ENCODE data around the gene MATCAP1.

The MATCAP1 gene

GRCh38 chr16:67191411-67191994 lies 7.7 kb upstream of the MATCAP1 start:
- DNase-seq (ENCODE audit: low read depth in 2 of 2, low spot score in 1 of 2): no peak

GRCh38 chr16:67190448-67191399 lies 7.0 kb upstream of the MATCAP1 start:
- DNase-seq (ENCODE audit: low read depth in 2 of 2, low spot score in 1 of 2): no peak

- no peak for DNase-seq (ENCODE audit: low read depth in 2 of 2, low spot score in 1 of 2)
Measured at GRCh38 chr16:67190041-67190440, 6.3 kb upstream of the MATCAP1 start, which contains the start of gene EXOC3L1. TSS of gene EXOC3L1 (minus strand) at chr16:67190136. CDS start at chr16:67189676, 460 bp downstream.

- DNase-seq (ENCODE audit: low read depth in 2 of 2, low spot score in 1 of 2): no peak
Measured at GRCh38 chr16:67188798-67189197, 5.0 kb upstream of the MATCAP1 start.

GRCh38 chr16:67188323-67188722 lies 4.6 kb upstream of the MATCAP1 start:
- DNase-seq (ENCODE audit: low read depth in 2 of 2, low spot score in 1 of 2): no peak

- no peak for DNase-seq (ENCODE audit: low read depth in 2 of 2, low spot score in 1 of 2)
Measured at GRCh38 chr16:67187175-67187890, 3.6 kb upstream of the MATCAP1 start.

GRCh38 chr16:67186550-67186950 lies 2.8 kb upstream of the MATCAP1 start:
- no peak for DNase-seq (ENCODE audit: low read depth in 2 of 2, low spot score in 1 of 2)

- no peak for DNase-seq (ENCODE audit: low read depth in 2 of 2, low spot score in 1 of 2)
Measured at GRCh38 chr16:67185651-67186134, 1.9 kb upstream of the MATCAP1 start.

GRCh38 chr16:67184995-67185650 lies 1.4 kb upstream of the MATCAP1 start:
- DNase-seq (ENCODE audit: low read depth in 2 of 2, low spot score in 1 of 2): peak; percentile 62 to 64

- no peak for DNase-seq (ENCODE audit: low read depth in 2 of 2, low spot score in 1 of 2)
Measured at GRCh38 chr16:67184453-67184994, 761 bp upstream of the MATCAP1 start.

GRCh38 chr16:67183284-67183626 lies 508 bp downstream of the MATCAP1 start:
- DNase-seq (ENCODE audit: low read depth in 2 of 2, low spot score in 1 of 2): no peak

- DNase-seq (ENCODE audit: low read depth in 2 of 2, low spot score in 1 of 2): no peak
Measured at GRCh38 chr16:67182288-67182687, 1.5 kb downstream of the MATCAP1 start.

- DNase-seq (ENCODE audit: low read depth in 2 of 2, low spot score in 1 of 2): no peak
Measured at GRCh38 chr16:67181346-67181745, 2.4 kb downstream of the MATCAP1 start.

GRCh38 chr16:67180166-67180565 lies 3.6 kb downstream of the MATCAP1 start:
- DNase-seq (ENCODE audit: low read depth in 2 of 2, low spot score in 1 of 2): no peak

GRCh38 chr16:67179421-67180080 lies 4.2 kb downstream of the MATCAP1 start:
- no peak for DNase-seq (ENCODE audit: low read depth in 2 of 2, low spot score in 1 of 2)

GRCh38 chr16:67177743-67178699 lies 5.7 kb downstream of the MATCAP1 start:
- no peak for DNase-seq (ENCODE audit: low read depth in 2 of 2, low spot score in 1 of 2)

- no peak for DNase-seq (ENCODE audit: low read depth in 2 of 2, low spot score in 1 of 2)
Measured at GRCh38 chr16:67176662-67177061, 7.1 kb downstream of the MATCAP1 start.

- no peak for DNase-seq (ENCODE audit: low read depth in 2 of 2, low spot score in 1 of 2)
Measured at GRCh38 chr16:67174706-67175231, 9.0 kb downstream of the MATCAP1 start.
